ACC112 (cell line): ENCODE results near the gene XPNPEP3.
"Not testable (repeated sequence)": the region's sequence is repeated elsewhere in the genome, so short reads cannot be mapped to it uniquely, and the experiment has no call there.

Experiments
- H2AFZ ChIP-seq: fragments of 200-600 bp; sonication (generic); one replicate; pipeline ENCODE4 v1.6.0; 2017; ENCODE audit warnings: antibody characterized with exemption, low read length; ENCODE audit not compliant: unreplicated experiment
- H3K27ac ChIP-seq: fragments of 200-600 bp; sonication (generic); 2 replicates; pipeline ENCODE4 v1.5.1; 2014; ENCODE audit warnings: low read depth, mild to moderate bottlenecking, antibody characterized with exemption, low read length, moderate library complexity
- H3K27me3 ChIP-seq: fragments of 200-600 bp; sonication (generic); 2 replicates; pipeline ENCODE4 v1.6.1; 2014; ENCODE audit warnings: mild to moderate bottlenecking, antibody characterized with exemption, low read length, moderate library complexity, mixed read lengths; ENCODE audit not compliant: insufficient read depth
- H3K36me3 ChIP-seq: fragments of 200-600 bp; sonication (generic); 2 replicates; pipeline ENCODE4 v1.6.1; 2016; ENCODE audit warnings: mild to moderate bottlenecking, antibody characterized with exemption, low read length, moderate library complexity, mixed read lengths; ENCODE audit not compliant: insufficient read depth
- H3K4me1 ChIP-seq: fragments of 200-600 bp; sonication (generic); one replicate; pipeline ENCODE4 v1.6.1; 2016; ENCODE audit warnings: low read length, mixed read lengths; ENCODE audit not compliant: insufficient read depth, unreplicated experiment, control insufficient read depth
- H3K4me3 ChIP-seq: fragments of 200-600 bp; sonication (generic); 2 replicates; pipeline ENCODE4 v1.5.1; 2014; ENCODE audit warnings: mild to moderate bottlenecking, low read depth, low read length
- H3K79me2 ChIP-seq: fragments of 200-600 bp; sonication (generic); one replicate; pipeline ENCODE4 v1.6.0; 2016; ENCODE audit warnings: low read length; ENCODE audit not compliant: control insufficient read depth, unreplicated experiment, insufficient read depth

The XPNPEP3 gene

GRCh38 chr22:40890881-40891280 is 33.9 kb downstream of the XPNPEP3 start:
- Histone ChIP-seq H3K36me3 (no peaks in the 10 kb centered on the region), H3K79me2 (no peaks in the 10 kb centered on the region), H3K4me3 (no peak overlapping the region), H3K27me3 (no peaks in the 10 kb centered on the region), H3K4me1 (no peaks in the 10 kb centered on the region), H3K27ac (no peak overlapping the region), H2AFZ (no peak overlapping the region)

DNA sequence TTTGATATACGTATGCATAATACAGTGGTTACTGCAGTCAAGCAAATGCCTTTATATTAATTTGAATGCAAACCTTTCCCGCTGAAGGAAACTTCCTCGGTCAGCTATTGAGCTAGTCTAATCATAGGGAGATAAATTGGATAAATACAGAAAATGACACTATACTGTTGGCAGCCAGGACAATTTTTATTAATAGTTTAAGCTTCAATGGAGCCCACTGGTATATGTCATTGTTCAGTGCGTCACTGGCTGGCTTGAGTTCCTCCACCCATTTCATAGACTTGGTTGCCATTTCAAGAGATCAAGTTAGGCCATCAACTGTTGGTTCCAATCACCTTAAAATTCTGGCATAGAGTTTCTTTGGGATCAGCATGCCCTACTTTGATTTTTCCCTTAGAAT is 37.5 kb downstream of the XPNPEP3 start:
- no peak overlapping the region for H3K4me3 ChIP-seq
- H3K27me3 ChIP-seq, result no peaks in the 10 kb centered on the region
- H3K79me2 ChIP-seq, result no peaks in the 10 kb centered on the region

DNA sequence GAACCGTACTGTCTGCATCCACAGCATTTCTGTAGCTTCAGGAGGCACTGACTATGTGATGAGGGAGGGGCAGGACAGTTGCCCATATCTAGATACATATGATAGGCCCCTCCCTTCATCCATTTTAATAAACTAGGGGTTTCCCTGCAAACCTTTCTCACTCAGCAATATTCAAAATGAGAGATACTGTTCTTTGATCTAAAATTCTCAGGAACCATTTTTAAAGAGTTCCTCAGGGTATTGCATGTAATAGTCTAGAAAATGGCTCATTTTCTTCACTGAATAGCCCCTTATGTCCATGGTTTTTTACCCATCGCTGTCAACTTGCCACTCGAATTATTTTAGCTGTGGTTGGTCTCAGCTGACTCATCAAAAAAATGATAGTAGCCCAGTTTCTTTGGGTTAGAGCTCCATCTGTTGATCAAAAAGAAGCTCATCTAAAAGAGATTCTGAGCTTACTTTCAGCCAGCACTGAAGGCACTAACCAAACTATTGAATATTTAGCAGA is 42.0 kb downstream of the XPNPEP3 start:
- no peak overlapping the region for H3K27ac ChIP-seq
- H2AFZ ChIP-seq, result no peak overlapping the region
- no peaks in the 10 kb centered on the region for H3K79me2 ChIP-seq
- H3K4me3 ChIP-seq, result no peak overlapping the region
- no peaks in the 10 kb centered on the region for H3K36me3 ChIP-seq
- H3K4me1 ChIP-seq, result peaks cover 4% of the 10 kb centered on the region
- no peaks in the 10 kb centered on the region for H3K27me3 ChIP-seq

More for the DNA sequence above, 37.5 kb downstream of the XPNPEP3 start:
- H2AFZ ChIP-seq, result no peak overlapping the region
- H3K36me3 ChIP-seq, result no peaks in the 10 kb centered on the region
- peaks cover 4% of the 10 kb centered on the region for H3K4me1 ChIP-seq
- no peak overlapping the region for H3K27ac ChIP-seq

- Histone ChIP-seq H3K36me3 (no peaks in the 10 kb centered on the region), H3K4me3 (no peak overlapping the region), H2AFZ (no peak overlapping the region), H3K4me1 (no peaks in the 10 kb centered on the region), H3K27me3 (no peaks in the 10 kb centered on the region), H3K79me2 (no peaks in the 10 kb centered on the region), H3K27ac (no peak overlapping the region)
Measured at GRCh38 chr22:40904101-40904500, 47.2 kb downstream of the XPNPEP3 start.

DNA sequence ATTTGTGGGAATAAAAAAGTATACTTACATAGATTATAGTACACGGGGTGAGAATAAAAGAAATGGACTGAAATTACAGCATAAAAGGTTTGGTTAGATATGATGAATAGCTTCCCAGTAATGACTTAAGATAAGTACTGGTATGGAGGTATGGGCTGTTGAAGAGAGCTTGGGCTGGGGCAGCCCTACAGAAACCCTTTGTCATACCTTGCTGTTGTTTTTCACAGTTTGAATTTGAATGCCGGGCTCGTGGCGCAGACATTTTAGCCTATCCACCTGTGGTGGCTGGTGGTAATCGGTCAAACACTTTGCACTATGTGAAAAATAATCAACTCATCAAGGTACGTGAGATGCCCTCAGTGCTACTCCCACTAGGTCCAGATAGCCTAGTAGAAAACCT is 51.9 kb downstream of the XPNPEP3 start:
- Histone ChIP-seq H3K4me1 (no peaks in the 10 kb centered on the region), H3K36me3 (no peaks in the 10 kb centered on the region), H3K4me3 (no peak overlapping the region), H2AFZ (no peak overlapping the region), H3K27me3 (no peaks in the 10 kb centered on the region), H3K27ac (no peak overlapping the region), H3K79me2 (no peaks in the 10 kb centered on the region)

GRCh38 chr22:40911772-40912171 is 54.8 kb downstream of the XPNPEP3 start:
- H3K27ac ChIP-seq, result no peak overlapping the region
- no peaks in the 10 kb centered on the region for H3K4me1 ChIP-seq
- H2AFZ ChIP-seq, result no peak overlapping the region
- H3K36me3 ChIP-seq, result no peaks in the 10 kb centered on the region
- H3K79me2 ChIP-seq, result no peaks in the 10 kb centered on the region
- H3K27me3 ChIP-seq, result no peaks in the 10 kb centered on the region
- no peak overlapping the region for H3K4me3 ChIP-seq

- H3K27me3 ChIP-seq, H3K36me3 ChIP-seq, H3K79me2 ChIP-seq, H3K4me1 ChIP-seq, H2AFZ ChIP-seq, H3K4me3 ChIP-seq, H3K27ac ChIP-seq: not testable (repeated sequence)
Measured at GRCh38 chr22:40912987-40913386, 56.0 kb downstream of the XPNPEP3 start.

- Histone ChIP-seq H3K36me3 (no peaks in the 10 kb centered on the region), H3K4me3 (no peak overlapping the region), H3K4me1 (no peaks in the 10 kb centered on the region), H3K27me3 (no peaks in the 10 kb centered on the region), H3K79me2 (no peaks in the 10 kb centered on the region), H2AFZ (no peak overlapping the region), H3K27ac (no peak overlapping the region)
Measured at GRCh38 chr22:40919446-40919845, 62.5 kb downstream of the XPNPEP3 start.

- Histone ChIP-seq H2AFZ (no peak overlapping the region), H3K36me3 (no peaks in the 10 kb centered on the region), H3K27me3 (no peaks in the 10 kb centered on the region), H3K27ac (no peak overlapping the region), H3K4me1 (no peaks in the 10 kb centered on the region), H3K4me3 (no peak overlapping the region), H3K79me2 (no peaks in the 10 kb centered on the region)
Measured at GRCh38 chr22:40920526-40920925, 63.6 kb downstream of the XPNPEP3 start.

GRCh38 chr22:40922484-40923303 is 65.7 kb downstream of the XPNPEP3 start:
- Histone ChIP-seq H3K27ac (no peak overlapping the region), H3K27me3 (no peaks in the 10 kb centered on the region), H3K79me2 (no peaks in the 10 kb centered on the region), H2AFZ (no peak overlapping the region), H3K36me3 (peaks cover 5% of the 10 kb centered on the region; the same call in 1 of the 2 replicates), H3K4me1 (no peaks in the 10 kb centered on the region), H3K4me3 (no peak overlapping the region)

- Histone ChIP-seq H3K36me3 (peaks cover 5% of the 10 kb centered on the region; the same call in 1 of the 2 replicates), H3K4me1 (no peaks in the 10 kb centered on the region), H3K27ac (no peak overlapping the region), H3K4me3 (no peak overlapping the region), H2AFZ (no peak overlapping the region), H3K79me2 (no peaks in the 10 kb centered on the region), H3K27me3 (no peaks in the 10 kb centered on the region)
Measured at GRCh38 chr22:40928657-40929056, 71.7 kb downstream of the XPNPEP3 start.
